Immature natural killer cell (primary cell): ENCODE results near the gene KCNMA1. TPM values are rescaled to one million over a fixed set of nuclear protein-coding genes. Genes with fewer than 3 reads are reported as not detected.

Experiments used
- DNase-seq, 3 donors: peaks; one replicate each; pipeline ENCODE4 v3.0.0; 2022; ENCODE audit warnings: mixed read lengths in 1 of 3
- H3K27ac Mint-ChIP-seq, 6 donors: one replicate each; pipeline ENCODE4 v1.8.0; 2020; ENCODE audit warnings: mixed read lengths in 6 of 6, mild to moderate bottlenecking in 5 of 6, inconsistent platforms in 4 of 6, moderate library complexity in 3 of 6
- H3K27me3 Mint-ChIP-seq, 3 donors: one replicate each; pipeline ENCODE4 v1.8.0; 2020 to 2021; ENCODE audit warnings: low read depth in 3 of 3, mild to moderate bottlenecking in 3 of 3, mixed read lengths in 3 of 3, moderate library complexity in 3 of 3, inconsistent platforms in 1 of 3
- H3K36me3 Mint-ChIP-seq, 3 donors: one replicate each; pipeline ENCODE4 v1.8.0; 2020; ENCODE audit warnings: mixed read lengths in 3 of 3, inconsistent platforms in 2 of 3, mild to moderate bottlenecking in 2 of 3
- H3K4me1 Mint-ChIP-seq, 2 donors: one replicate each; pipeline ENCODE4 v1.8.0; 2020; ENCODE audit warnings: inconsistent platforms in 2 of 2, mild to moderate bottlenecking in 2 of 2, mixed read lengths in 2 of 2, moderate library complexity in 1 of 2
- H3K4me3 Mint-ChIP-seq, 5 donors: one replicate each; pipeline ENCODE4 v1.8.0; 2020; ENCODE audit warnings: mild to moderate bottlenecking in 5 of 5, mixed read lengths in 5 of 5, inconsistent platforms in 3 of 5, moderate library complexity in 3 of 5
- H3K9me3 Mint-ChIP-seq, 6 donors: one replicate each; pipeline ENCODE4 v1.8.0; 2020; ENCODE audit warnings: mild to moderate bottlenecking in 6 of 6, mixed read lengths in 6 of 6, inconsistent platforms in 4 of 6, moderate library complexity in 3 of 6
- polyA plus RNA-seq, 3 donors: library from polyadenylated mRNA; unstranded; fragments of 300-500 nt; fragmentation: Illumina TruSeq; gene quantifications; one replicate each; pipeline ENCODE4 v1.2.3, GENCODE V29; 2021

The KCNMA1 gene
- polyA plus RNA-seq, 3 donors from 2014 or later = not detected

GRCh38 chr10:76920581-76920980 is 717.0 kb downstream of the KCNMA1 start:
- H3K27me3 Mint-ChIP-seq = peaks cover 0 to 2% (median 0%) of the 10 kb centered on the region in 3 donors
- no peak overlapping the region for H3K4me3 Mint-ChIP-seq
- H3K27ac Mint-ChIP-seq = no peak overlapping the region
- H3K9me3 Mint-ChIP-seq = peaks cover 0 to 1% (median 0%) of the 10 kb centered on the region in 6 donors
- H3K4me1 Mint-ChIP-seq = no peaks in the 10 kb centered on the region
- H3K36me3 Mint-ChIP-seq = no peaks in the 10 kb centered on the region
- no peak for DNase-seq

GRCh38 chr10:76918106-76918505 is 719.5 kb downstream of the KCNMA1 start:
- H3K36me3 Mint-ChIP-seq = no peaks in the 10 kb centered on the region
- peaks cover under 1 to 4% (median 2%) of the 10 kb centered on the region in 3 donors for H3K27me3 Mint-ChIP-seq
- no peak overlapping the region for H3K27ac Mint-ChIP-seq
- H3K9me3 Mint-ChIP-seq = no peaks in the 10 kb centered on the region
- H3K4me1 Mint-ChIP-seq = no peaks in the 10 kb centered on the region
- DNase-seq = no peak
- H3K4me3 Mint-ChIP-seq = no peak overlapping the region

GRCh38 chr10:76917071-76917470 is 720.5 kb downstream of the KCNMA1 start:
- Mint-ChIP-seq H3K9me3 (no peaks in the 10 kb centered on the region), H3K27ac (no peak overlapping the region), H3K27me3 (peaks cover 0 to 4% (median 4%) of the 10 kb centered on the region in 3 donors), H3K4me1 (no peaks in the 10 kb centered on the region), H3K4me3 (no peak overlapping the region), H3K36me3 (no peaks in the 10 kb centered on the region)
- DNase-seq = no peak

GRCh38 chr10:76916536-76916935 is 721.1 kb downstream of the KCNMA1 start:
- H3K4me3 Mint-ChIP-seq = no peak overlapping the region
- H3K27ac Mint-ChIP-seq = no peak overlapping the region
- no peak for DNase-seq
- no peaks in the 10 kb centered on the region for H3K4me1 Mint-ChIP-seq
- peaks cover 0 to 4% (median 4%) of the 10 kb centered on the region in 3 donors for H3K27me3 Mint-ChIP-seq
- H3K9me3 Mint-ChIP-seq = no peaks in the 10 kb centered on the region
- no peaks in the 10 kb centered on the region for H3K36me3 Mint-ChIP-seq

- H3K27me3 Mint-ChIP-seq = peaks cover 0 to 4% (median 4%) of the 10 kb centered on the region in 3 donors
- H3K4me1 Mint-ChIP-seq = no peaks in the 10 kb centered on the region
- no peak overlapping the region for H3K4me3 Mint-ChIP-seq
- no peak overlapping the region for H3K27ac Mint-ChIP-seq
- H3K9me3 Mint-ChIP-seq = no peaks in the 10 kb centered on the region
- no peaks in the 10 kb centered on the region for H3K36me3 Mint-ChIP-seq
- no peak for DNase-seq
Measured at GRCh38 chr10:76915316-76915715, 722.3 kb downstream of the KCNMA1 start.

GRCh38 chr10:76911184-76911583 is 726.4 kb downstream of the KCNMA1 start:
- no peaks in the 10 kb centered on the region for H3K4me1 Mint-ChIP-seq
- no peak overlapping the region for H3K4me3 Mint-ChIP-seq
- H3K36me3 Mint-ChIP-seq = no peaks in the 10 kb centered on the region
- no peaks in the 10 kb centered on the region for H3K9me3 Mint-ChIP-seq
- DNase-seq = no peak
- peaks cover 2 to 4% (median 4%) of the 10 kb centered on the region in 3 donors for H3K27me3 Mint-ChIP-seq
- no peak overlapping the region for H3K27ac Mint-ChIP-seq

- Mint-ChIP-seq H3K36me3 (no peaks in the 10 kb centered on the region), H3K4me3 (no peak overlapping the region), H3K9me3 (no peaks in the 10 kb centered on the region), H3K27ac (no peak overlapping the region), H3K27me3 (peaks cover 2 to 4% (median 4%) of the 10 kb centered on the region in 3 donors), H3K4me1 (no peaks in the 10 kb centered on the region)
- DNase-seq = no peak
Measured at GRCh38 chr10:76910184-76910962, 727.2 kb downstream of the KCNMA1 start.

GRCh38 chr10:76906256-76906655 is 731.4 kb downstream of the KCNMA1 start:
- Mint-ChIP-seq H3K36me3 (no peaks in the 10 kb centered on the region), H3K27me3 (peaks cover 0 to 2% (median 2%) of the 10 kb centered on the region in 3 donors), H3K9me3 (no peaks in the 10 kb centered on the region), H3K4me3 (no peak overlapping the region), H3K27ac (no peak overlapping the region), H3K4me1 (no peaks in the 10 kb centered on the region)
- DNase-seq = no peak

GRCh38 chr10:76905251-76905650 is 732.4 kb downstream of the KCNMA1 start:
- peaks cover 0 to 2% (median 2%) of the 10 kb centered on the region in 3 donors for H3K27me3 Mint-ChIP-seq
- H3K4me1 Mint-ChIP-seq = no peaks in the 10 kb centered on the region
- no peak overlapping the region for H3K4me3 Mint-ChIP-seq
- no peak overlapping the region for H3K27ac Mint-ChIP-seq
- no peaks in the 10 kb centered on the region for H3K9me3 Mint-ChIP-seq
- DNase-seq = no peak
- H3K36me3 Mint-ChIP-seq = no peaks in the 10 kb centered on the region

GRCh38 chr10:76903387-76903945 is 734.1 kb downstream of the KCNMA1 start:
- Mint-ChIP-seq H3K27me3 (peaks cover 0 to 2% (median 0%) of the 10 kb centered on the region in 3 donors), H3K4me3 (no peak overlapping the region), H3K4me1 (no peaks in the 10 kb centered on the region), H3K36me3 (no peaks in the 10 kb centered on the region), H3K9me3 (no peaks in the 10 kb centered on the region), H3K27ac (no peak overlapping the region)
- no peak for DNase-seq

- Mint-ChIP-seq H3K4me3 (no peak overlapping the region), H3K36me3 (no peaks in the 10 kb centered on the region), H3K27me3 (peaks cover 0 to 2% (median 0%) of the 10 kb centered on the region in 3 donors), H3K27ac (no peak overlapping the region), H3K9me3 (no peaks in the 10 kb centered on the region), H3K4me1 (no peaks in the 10 kb centered on the region)
- DNase-seq = no peak
Measured at GRCh38 chr10:76902949-76903348, 734.7 kb downstream of the KCNMA1 start.

- Mint-ChIP-seq H3K4me1 (no peaks in the 10 kb centered on the region), H3K4me3 (no peak overlapping the region), H3K27me3 (peaks cover 0 to 2% (median 0%) of the 10 kb centered on the region in 3 donors), H3K36me3 (peaks cover 0 to 2% (median 0%) of the 10 kb centered on the region in 3 donors), H3K9me3 (peaks cover 0 to 1% (median 0%) of the 10 kb centered on the region in 6 donors), H3K27ac (no peak overlapping the region)
- no peak for DNase-seq
Measured at GRCh38 chr10:76901701-76902100, 735.9 kb downstream of the KCNMA1 start.

GRCh38 chr10:76899490-76899889 is 738.1 kb downstream of the KCNMA1 start:
- no peak for DNase-seq
- Mint-ChIP-seq H3K27me3 (peaks cover 0 to 4% (median 2%) of the 10 kb centered on the region in 3 donors), H3K36me3 (peaks cover 0 to 10% (median 4%) of the 10 kb centered on the region in 3 donors), H3K9me3 (peaks cover 0 to 14% (median 3%) of the 10 kb centered on the region in 6 donors), H3K27ac (no peak overlapping the region), H3K4me3 (no peak overlapping the region), H3K4me1 (no peaks in the 10 kb centered on the region)

- DNase-seq = no peak
- peaks cover 0 to 20% (median 3%) of the 10 kb centered on the region in 6 donors for H3K9me3 Mint-ChIP-seq
- no peaks in the 10 kb centered on the region for H3K4me1 Mint-ChIP-seq
- no peak overlapping the region for H3K27ac Mint-ChIP-seq
- H3K4me3 Mint-ChIP-seq = no peak overlapping the region
- H3K36me3 Mint-ChIP-seq = peaks cover 0 to 10% (median 4%) of the 10 kb centered on the region in 3 donors
- peaks cover 0 to 4% (median 2%) of the 10 kb centered on the region in 3 donors for H3K27me3 Mint-ChIP-seq
Measured at GRCh38 chr10:76892766-76893479, 744.7 kb downstream of the KCNMA1 start.
